HUDEP-2 (cell line): ENCODE results near the gene PTPRU.

ENCODE experiments used
- DNase-seq, 76 experiments: peaks; one replicate each; lab custom pipeline; 2025; ENCODE audit not compliant: unreplicated experiment in 76 of 76; lab: John Stamatoyannopoulos, UW

PTPRU gene

DNA sequence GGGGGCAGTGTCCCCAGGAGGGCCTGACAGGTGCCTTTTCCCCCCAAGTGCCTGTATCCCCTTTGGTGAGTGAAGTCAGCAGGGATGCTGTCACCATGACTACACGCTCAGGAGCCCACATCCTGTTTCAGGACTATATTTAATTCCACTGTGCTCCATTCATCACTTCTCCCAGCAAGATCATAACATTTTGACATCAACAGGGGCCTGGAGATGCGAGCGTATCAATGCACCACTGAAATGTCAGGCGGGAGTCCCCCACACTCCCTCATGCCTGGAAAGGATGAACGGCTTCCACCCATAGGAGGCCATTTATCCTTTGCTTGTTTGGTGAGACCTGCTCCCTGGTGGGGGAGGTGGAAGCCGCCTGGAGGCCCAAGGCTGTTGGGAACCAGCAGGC lies 119.1 kb downstream of the PTPRU start:
- DNase-seq, result no peak

- DNase-seq, result no peak
Observed at GRCh38 chr1:29356663-29357062, 120.3 kb downstream of the PTPRU start.

GRCh38 chr1:29357452-29357851 lies 121.1 kb downstream of the PTPRU start:
- no peak for DNase-seq

- DNase-seq, result no peak
Observed at GRCh38 chr1:29358183-29358582, 121.9 kb downstream of the PTPRU start.

GRCh38 chr1:29360768-29361167 lies 124.4 kb downstream of the PTPRU start:
- no peak for DNase-seq

DNA sequence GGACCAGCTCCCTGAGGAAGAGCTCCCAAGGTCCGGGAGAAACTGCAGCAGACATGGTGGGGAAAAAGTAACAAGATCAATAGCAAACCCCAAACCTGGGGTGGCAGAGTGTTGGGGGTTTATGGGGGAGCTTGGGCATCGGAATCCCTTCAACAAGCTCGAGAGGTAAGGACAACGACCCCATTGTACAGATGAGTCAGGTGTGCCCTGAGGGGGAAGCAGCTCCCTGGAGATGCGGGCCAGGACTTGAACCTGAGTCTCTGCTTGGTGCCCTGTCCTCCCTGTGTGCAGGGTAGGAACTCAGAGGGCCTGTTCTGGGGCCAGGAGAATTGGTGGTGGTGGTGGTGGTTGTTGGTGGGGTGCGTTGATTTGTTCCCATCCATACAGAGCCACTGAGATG lies 125.4 kb downstream of the PTPRU start:
- DNase-seq, result no peak

DNA sequence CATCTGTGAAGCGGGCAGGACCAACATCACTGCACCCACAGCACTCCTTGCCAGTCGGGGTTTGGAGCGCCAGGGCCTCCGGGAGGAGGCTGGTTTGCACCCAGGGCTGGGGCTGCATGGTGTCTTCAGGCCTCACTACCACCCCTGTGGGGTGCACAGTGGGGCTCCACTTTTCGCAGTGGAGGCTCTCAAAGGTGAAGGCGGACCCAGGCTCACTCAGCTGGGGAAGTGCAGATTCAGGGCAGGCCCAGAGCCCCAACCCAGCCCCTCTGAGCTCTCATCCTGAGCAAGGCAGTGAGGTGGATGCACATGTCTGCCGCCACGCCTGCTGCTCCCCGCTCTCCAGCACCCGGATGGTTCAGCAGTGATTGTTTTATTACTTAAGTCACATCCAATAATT lies 125.8 kb downstream of the PTPRU start:
- DNase-seq, result no peak

DNA sequence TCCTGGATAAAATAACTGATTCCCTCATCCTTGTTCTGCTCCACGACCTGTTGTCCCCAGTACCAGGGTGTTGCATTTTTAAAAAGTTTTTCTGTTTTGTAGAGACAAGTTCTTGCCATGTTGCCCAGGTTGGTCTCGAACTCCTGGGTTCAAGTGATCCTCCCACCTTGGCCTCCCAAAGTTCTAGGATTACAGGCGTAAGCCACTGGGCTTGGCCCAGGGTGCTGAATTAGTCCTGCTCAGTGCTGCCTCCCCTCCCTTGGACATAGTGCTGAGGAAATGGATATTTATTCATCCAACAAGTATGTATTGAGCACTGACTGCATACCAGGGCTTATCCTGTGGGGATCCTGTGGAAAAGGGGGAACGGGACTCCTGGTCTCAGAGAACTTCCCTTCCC lies 126.4 kb downstream of the PTPRU start:
- no peak for DNase-seq

GRCh38 chr1:29363536-29363935 lies 127.2 kb downstream of the PTPRU start:
- no peak for DNase-seq

DNA sequence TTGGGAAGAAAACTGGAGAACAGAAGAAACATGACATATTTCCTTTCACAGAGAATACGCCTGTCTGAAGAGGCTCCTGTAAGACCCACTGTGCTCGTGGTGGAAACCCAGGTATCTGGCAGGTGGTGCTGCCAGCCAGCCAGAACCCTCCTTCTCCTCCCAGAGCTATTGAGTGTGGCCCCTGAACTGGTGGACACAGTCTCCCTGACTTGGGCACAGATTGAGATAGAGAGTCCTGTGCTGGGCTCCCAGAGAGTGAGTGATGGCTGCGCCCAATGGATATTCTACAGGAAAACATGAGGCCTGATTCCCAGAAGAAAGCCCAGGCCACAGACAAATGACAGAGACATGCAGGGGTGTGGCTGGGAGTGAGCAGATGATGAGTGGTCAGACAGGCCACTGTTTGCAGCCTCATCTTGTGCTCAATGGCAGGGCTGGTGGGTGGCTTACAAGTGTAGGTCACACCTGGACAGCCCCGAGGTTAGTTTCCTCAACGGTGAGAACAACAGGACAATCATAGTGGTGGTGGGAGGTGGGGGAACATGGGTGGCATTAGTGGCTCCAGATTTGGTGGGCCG lies 127.9 kb downstream of the PTPRU start:
- DNase-seq, result no peak

DNA sequence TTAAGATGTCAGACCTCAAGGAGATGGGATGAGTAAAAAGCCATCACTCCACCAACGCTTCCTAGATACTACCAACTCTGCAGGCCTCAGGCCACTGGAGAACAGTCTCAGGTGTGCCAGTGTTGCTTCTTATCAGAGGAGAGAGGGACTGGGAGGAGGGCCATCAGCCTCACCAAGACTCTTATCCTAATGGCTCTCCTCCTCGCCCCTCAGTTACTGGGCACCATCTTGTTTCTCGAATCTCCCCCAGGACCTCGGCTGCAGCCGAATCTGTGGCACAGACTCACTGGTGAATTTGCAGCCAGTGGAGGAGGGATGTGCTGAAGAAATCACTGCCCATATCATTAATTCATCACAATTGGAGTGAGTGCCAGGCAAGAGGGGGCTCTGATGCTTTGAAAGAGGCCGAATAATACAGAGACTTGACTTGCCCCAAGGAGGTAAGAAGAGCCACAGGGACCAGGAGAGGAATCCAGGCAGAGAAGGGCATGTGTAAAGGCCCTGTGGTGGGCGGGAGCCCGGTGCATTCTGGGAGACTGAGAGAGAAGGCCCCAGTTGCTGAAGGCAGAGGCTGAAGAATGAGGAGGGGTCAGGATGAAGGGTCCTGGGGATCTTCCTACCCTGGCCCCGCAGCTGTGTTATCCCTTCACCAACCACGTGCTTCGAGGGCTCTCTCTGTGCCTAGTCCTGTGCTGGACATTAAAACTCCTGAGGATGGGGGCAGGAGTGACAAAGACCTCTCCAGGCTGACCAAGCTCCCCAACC lies 129.8 kb downstream of the PTPRU start:
- no peak for DNase-seq

GRCh38 chr1:29368936-29369932 lies 132.9 kb downstream of the PTPRU start:
- no peak for DNase-seq

DNA sequence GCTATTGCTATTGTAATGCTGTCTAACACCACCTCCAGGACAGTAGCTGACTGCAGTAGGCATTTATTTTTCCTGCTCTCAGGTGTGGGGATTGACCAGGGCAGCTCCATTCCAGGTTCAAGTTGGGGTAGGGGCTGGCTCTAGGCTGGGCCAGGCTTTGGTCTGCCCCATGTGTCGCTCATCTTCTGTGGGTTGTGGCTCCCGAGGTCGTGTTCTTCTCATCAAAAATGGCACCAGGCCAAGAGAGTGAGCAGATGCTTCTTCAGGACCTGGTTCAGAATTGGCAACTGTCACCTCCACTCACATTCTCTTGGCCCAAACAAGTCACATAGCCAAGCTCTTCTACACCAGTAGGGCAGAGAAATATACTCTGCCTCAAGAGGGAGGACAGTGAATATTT lies 133.7 kb downstream of the PTPRU start:
- DNase-seq, result no peak

GRCh38 chr1:29371332-29371731 lies 135.0 kb downstream of the PTPRU start:
- no peak for DNase-seq

DNA sequence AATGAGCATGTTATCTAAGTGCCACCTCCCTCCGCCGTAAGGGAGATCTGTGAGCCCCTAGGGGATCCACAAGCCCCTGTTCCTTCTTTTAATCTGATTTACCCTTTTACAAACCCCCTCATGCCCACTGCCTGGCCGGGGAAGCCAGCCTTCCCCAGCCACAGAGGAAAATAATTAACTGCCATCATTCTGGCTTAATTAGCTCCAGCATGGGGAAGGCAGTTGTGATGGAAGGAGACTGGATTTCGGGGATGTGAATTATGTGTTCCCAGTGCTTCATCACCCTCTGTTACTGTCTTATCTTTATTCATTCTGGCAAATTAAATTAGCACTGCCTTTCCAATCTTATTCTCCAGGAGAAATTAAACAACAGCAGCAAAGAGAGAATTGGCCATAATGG lies 135.8 kb downstream of the PTPRU start:
- no peak for DNase-seq
